Nephron progenitor cell (in vitro differentiated cells): ENCODE data around the gene SSH3.

Experiments
- DNase-seq: peaks from one replicate; pipeline ENCODE4 v3.0.0; 2021
- H3K27ac Mint-ChIP-seq: 2 replicates; pipeline ENCODE4 v1.8.0; 2021; ENCODE audit warnings: mild to moderate bottlenecking, moderate library complexity, mixed read lengths
- H3K27me3 Mint-ChIP-seq: 2 replicates; pipeline ENCODE4 v1.8.0; 2021; ENCODE audit warnings: mild to moderate bottlenecking, low read depth, mixed read lengths; ENCODE audit not compliant: poor library complexity
- H3K36me3 Mint-ChIP-seq: 2 replicates; pipeline ENCODE4 v1.8.0; 2021; ENCODE audit warnings: low read depth, mixed read lengths
- H3K4me1 Mint-ChIP-seq: 2 replicates; pipeline ENCODE4 v1.8.0; 2021; ENCODE audit warnings: mixed read lengths
- H3K4me3 Mint-ChIP-seq: 2 replicates; pipeline ENCODE4 v1.8.0; 2021; ENCODE audit warnings: mild to moderate bottlenecking, moderate library complexity, mixed read lengths
- H3K9me3 Mint-ChIP-seq: 2 replicates; pipeline ENCODE4 v1.8.0; 2021; ENCODE audit warnings: mild to moderate bottlenecking, moderate library complexity, mixed read lengths
- CTCF ChIP-seq: fragments of 200-600 bp; sonication (generic); IDR thresholded peaks from 2 replicates; pipeline ENCODE4 v1.5.0; 2021; ENCODE audit warnings: antibody characterized with exemption

Gene SSH3

GRCh38 chr11:67286621-67287333 is 16.6 kb upstream of the SSH3 start:
- no peak for DNase-seq
- TF ChIP-seq CTCF = no peak

GRCh38 chr11:67287355-67288197 is 15.8 kb upstream of the SSH3 start:
- Mint-ChIP-seq H3K36me3 (peaks cover 9% of the 10 kb centered on the region), H3K27me3 (no peaks in the 10 kb centered on the region), H3K9me3 (no peaks in the 10 kb centered on the region), H3K4me1 (peaks cover 30% of the 10 kb centered on the region), H3K4me3 (peak overlapping the region; percentile 84), H3K27ac (peak overlapping the region; percentile 95)
- no peak for TF ChIP-seq CTCF
- no peak for DNase-seq

More at GRCh38 chr11:67286621-67287333, 16.6 kb upstream of the SSH3 start:
- H3K4me1 Mint-ChIP-seq = peaks cover 28% of the 10 kb centered on the region
- peak overlapping the region; percentile 84 for H3K4me3 Mint-ChIP-seq
- H3K27me3 Mint-ChIP-seq = no peaks in the 10 kb centered on the region
- H3K27ac Mint-ChIP-seq = peak overlapping the region; percentile 95
- no peaks in the 10 kb centered on the region for H3K9me3 Mint-ChIP-seq
- peaks cover 5% of the 10 kb centered on the region for H3K36me3 Mint-ChIP-seq

- Mint-ChIP-seq H3K9me3 (no peaks in the 10 kb centered on the region), H3K27me3 (no peaks in the 10 kb centered on the region), H3K4me1 (peaks cover 34% of the 10 kb centered on the region), H3K27ac (peak overlapping the region; percentile 95), H3K4me3 (peak overlapping the region; percentile 84), H3K36me3 (peaks cover 15% of the 10 kb centered on the region)
- no peak for TF ChIP-seq CTCF
- no peak for DNase-seq
Observed at GRCh38 chr11:67288198-67288451, 15.2 kb upstream of the SSH3 start.

GRCh38 chr11:67288452-67289225 is 14.7 kb upstream of the SSH3 start:
- H3K4me1 Mint-ChIP-seq = peaks cover 34% of the 10 kb centered on the region
- H3K27ac Mint-ChIP-seq = peak overlapping the region; percentile 95
- no peaks in the 10 kb centered on the region for H3K27me3 Mint-ChIP-seq
- peak overlapping the region; percentile 84 for H3K4me3 Mint-ChIP-seq
- peaks cover 20% of the 10 kb centered on the region for H3K36me3 Mint-ChIP-seq
- TF ChIP-seq CTCF = no peak
- peak; percentile 92 for DNase-seq
- peaks cover 1% of the 10 kb centered on the region for H3K9me3 Mint-ChIP-seq

GRCh38 chr11:67289226-67289650 is 14.1 kb upstream of the SSH3 start, which contains the start of gene ANKRD13D:
ANKRD13D (plus strand) TSS chr11:67289303; CDS start chr11:67289461, 158 bp downstream.
- Mint-ChIP-seq H3K27me3 (no peaks in the 10 kb centered on the region), H3K4me1 (peaks cover 34% of the 10 kb centered on the region), H3K9me3 (peaks cover 7% of the 10 kb centered on the region), H3K36me3 (peaks cover 26% of the 10 kb centered on the region), H3K4me3 (peak within 1 kb of the TSS; percentile 90), H3K27ac (peak within 1 kb of the TSS; percentile 95)
- no peak for DNase-seq
- no peak for TF ChIP-seq CTCF
